C1 segment of cervical spinal cord (tissue), 14 donors: ENCODE measurements around the gene TAF4.
A peak's percentile ranks its signal among the peaks of the same experiment; 100 is the strongest.

Experiments used
- DNase-seq, 14 donors: peaks; one replicate each; lab custom pipeline; 2025; lab: John Stamatoyannopoulos, UW

TAF4 gene

GRCh38 chr20:62022575-62023139, 43.0 kb downstream of the TAF4 start:
- no peak for DNase-seq

- DNase-seq, result no peak
Measured at GRCh38 chr20:62021793-62022385, 43.8 kb downstream of the TAF4 start.

GRCh38 chr20:62020935-62021701, 44.6 kb downstream of the TAF4 start:
- peak in 3 of 14 donors; percentile 4 to 25 (median 16) for DNase-seq

- peak in 1 of 14 donors; percentile 7 for DNase-seq
Measured at GRCh38 chr20:62019881-62020492, 45.7 kb downstream of the TAF4 start.

- DNase-seq, result no peak
Measured at GRCh38 chr20:62019144-62019805, 46.4 kb downstream of the TAF4 start.

- DNase-seq, result no peak
Measured at GRCh38 chr20:62018437-62019143, 47.1 kb downstream of the TAF4 start.

GRCh38 chr20:62015540-62016288, 50.0 kb downstream of the TAF4 start:
- no peak for DNase-seq

- DNase-seq, result no peak
Measured at GRCh38 chr20:62014889-62015537, 50.7 kb downstream of the TAF4 start.

GRCh38 chr20:62014488-62014775, 51.2 kb downstream of the TAF4 start:
- no peak for DNase-seq

- DNase-seq, result no peak
Measured at GRCh38 chr20:62012631-62013030, 53.0 kb downstream of the TAF4 start.

GRCh38 chr20:62011938-62012534, 53.6 kb downstream of the TAF4 start:
- no peak for DNase-seq

GRCh38 chr20:62011403-62011790, 54.3 kb downstream of the TAF4 start:
- DNase-seq, result no peak

- DNase-seq, result peak in 9 of 14 donors; percentile 7 to 32 (median 17)
Measured at GRCh38 chr20:62010551-62011402, 54.9 kb downstream of the TAF4 start.

GRCh38 chr20:62009869-62010445, 55.7 kb downstream of the TAF4 start:
- no peak for DNase-seq

GRCh38 chr20:62009322-62009721, 56.4 kb downstream of the TAF4 start:
- DNase-seq, result no peak

GRCh38 chr20:62008643-62009183, 57.0 kb downstream of the TAF4 start:
- no peak for DNase-seq

- DNase-seq, result no peak
Measured at GRCh38 chr20:62007127-62007647, 58.5 kb downstream of the TAF4 start.

GRCh38 chr20:62006482-62006881, 59.2 kb downstream of the TAF4 start:
- DNase-seq, result no peak
